CD4-positive, alpha-beta T cell treated with Interleukin-15 for 4 hours (primary cell): ENCODE measurements around the gene ABCB6.

ENCODE experiments used
- DNase-seq: peaks from one replicate; pipeline ENCODE4 v3.0.0-alpha.2; 2020; ENCODE audit warnings: low spot score

ABCB6 gene

GRCh38 chr2:219245148-219245898 lies 26.6 kb upstream of the ABCB6 start, which contains the start of the genes GLB1L and STK16:
GLB1L (minus strand) TSS chr2:219245444; CDS start chr2:219243573, 1,871 bp downstream.
STK16 (plus strand) TSS chr2:219245479; CDS start chr2:219246000, 521 bp downstream.
- DNase-seq = peak; percentile 86

- DNase-seq = no peak
Measured at GRCh38 chr2:219244789-219245147, 26.0 kb upstream of the ABCB6 start.

DNA sequence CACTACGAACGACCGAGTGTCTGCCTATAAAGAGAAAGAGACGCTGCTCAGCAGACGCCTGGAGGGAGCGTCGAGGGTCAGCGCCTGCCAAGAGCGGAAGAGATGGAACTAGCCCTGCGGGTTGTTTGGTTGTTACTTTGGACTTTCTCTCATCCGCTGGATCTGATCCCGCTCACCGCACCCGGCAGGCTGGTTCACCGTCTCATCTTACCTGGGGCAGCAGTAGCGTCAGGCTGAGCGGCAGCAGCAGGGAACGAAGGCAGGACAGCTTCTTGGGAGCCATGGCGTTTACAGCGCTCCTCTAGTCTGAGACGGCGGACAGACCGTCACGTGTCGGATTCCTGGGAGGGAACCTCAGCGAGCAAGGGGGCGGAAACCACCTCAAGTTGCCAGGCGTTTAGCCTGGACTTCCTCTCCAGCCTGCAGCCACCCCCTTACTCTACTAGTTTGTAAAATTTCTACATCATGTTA lies 24.6 kb upstream of the ABCB6 start:
- DNase-seq = no peak

- DNase-seq = no peak
Measured at GRCh38 chr2:219234331-219234730, 15.6 kb upstream of the ABCB6 start.

DNA sequence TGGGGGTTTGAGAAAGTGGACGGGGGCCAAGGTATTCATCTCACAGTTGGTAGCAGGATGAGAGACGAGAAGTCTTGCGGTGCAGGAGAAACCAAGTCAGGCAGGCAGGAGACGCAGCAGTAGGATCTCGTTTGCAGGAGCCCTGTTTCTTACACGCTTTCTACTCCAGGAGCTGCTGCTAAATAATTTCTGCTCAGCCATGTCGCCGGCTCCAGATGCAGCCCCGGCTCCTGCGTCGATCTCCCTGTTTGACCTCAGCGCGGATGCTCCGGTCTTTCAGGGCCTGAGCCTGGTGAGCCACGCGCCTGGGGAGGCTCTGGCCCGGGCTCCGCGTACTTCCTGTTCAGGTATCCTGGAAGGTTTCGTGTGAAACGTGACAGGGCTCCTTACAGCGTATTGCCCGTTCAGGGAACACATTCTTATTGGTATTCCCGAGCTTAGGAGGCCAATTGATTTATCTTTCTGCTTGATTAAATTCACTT lies 11.3 kb upstream of the ABCB6 start:
- no peak for DNase-seq

- DNase-seq = peak; percentile 98
Measured at GRCh38 chr2:219229305-219230058, 10.7 kb upstream of the ABCB6 start, which contains the start of the genes ANKZF1 and ATG9A. ANKZF1 (plus strand) TSS chr2:219229806; CDS start chr2:219230258, 452 bp downstream. ATG9A (minus strand) TSS chr2:219229636; CDS start chr2:219228024, 1,612 bp downstream.

DNA sequence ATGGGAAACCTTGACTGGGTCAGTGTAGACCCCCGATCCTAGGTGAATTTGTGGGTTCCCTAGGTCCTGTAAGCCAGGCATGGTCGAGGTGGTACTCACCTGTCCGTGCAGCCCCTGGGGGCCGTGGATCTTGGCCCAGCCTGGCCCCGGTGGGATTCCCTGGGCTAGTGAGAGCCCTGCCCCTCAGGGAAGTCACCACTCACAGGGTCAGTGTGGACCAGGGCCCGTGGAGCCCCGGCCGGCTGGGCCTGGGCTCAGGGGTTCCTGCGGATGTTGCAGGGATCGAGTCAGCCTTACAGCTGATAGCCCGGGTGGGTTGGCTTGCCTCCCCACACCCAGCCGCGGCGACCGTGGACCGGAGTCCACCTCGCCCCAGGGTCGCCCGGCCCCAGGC lies 10.2 kb upstream of the ABCB6 start:
- no peak for DNase-seq

- DNase-seq = no peak
Measured at GRCh38 chr2:219228041-219228910, 9.5 kb upstream of the ABCB6 start.

DNA sequence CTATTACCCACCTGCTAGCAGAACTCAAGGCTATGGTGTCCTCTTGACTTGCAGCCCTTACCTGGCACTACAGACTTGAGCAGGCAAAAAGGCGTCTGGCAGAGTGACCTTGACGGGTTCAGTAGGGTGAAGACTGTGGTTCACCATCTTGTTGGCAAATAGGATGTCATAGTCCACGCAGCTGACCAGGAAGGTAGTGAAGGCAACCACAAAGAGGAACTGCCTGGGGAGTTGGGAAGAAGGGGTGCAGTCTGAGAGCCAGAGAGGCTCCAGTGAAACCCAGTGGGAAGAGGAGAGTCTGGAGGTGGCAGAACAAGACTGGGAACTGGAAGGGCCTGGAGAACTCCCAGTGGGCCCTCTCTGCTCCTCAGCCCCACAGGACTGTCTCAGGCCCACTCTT lies 6.6 kb upstream of the ABCB6 start:
- no peak for DNase-seq

- DNase-seq = no peak
Measured at GRCh38 chr2:219223831-219224610, 5.3 kb upstream of the ABCB6 start.

DNA sequence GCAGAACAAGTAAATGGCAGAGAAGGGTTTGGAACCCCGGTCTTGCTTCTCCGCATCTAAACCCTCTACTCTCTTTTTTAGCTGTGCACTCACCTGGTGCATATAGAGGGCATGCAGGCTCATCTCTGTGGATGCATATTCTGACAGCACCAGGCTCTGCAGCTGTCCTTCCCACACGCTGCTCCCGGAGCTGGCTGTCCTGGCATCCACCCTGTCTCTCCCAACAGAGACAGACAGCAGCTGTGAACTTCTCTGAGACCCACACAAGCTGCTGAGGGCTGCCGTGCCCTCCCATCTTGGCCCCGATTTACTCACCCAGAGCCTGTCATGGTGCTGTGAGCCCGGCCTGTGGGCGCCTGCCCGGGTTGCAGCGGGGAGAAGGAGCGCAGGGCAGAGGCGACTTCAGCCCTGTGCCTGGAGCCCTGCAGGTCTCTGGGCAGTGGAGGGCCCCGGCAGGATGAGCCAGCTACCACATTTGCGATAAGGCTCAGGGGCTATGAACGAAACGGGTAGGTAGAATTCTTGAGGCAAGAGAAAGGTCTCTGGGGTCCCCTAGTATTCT lies 3.3 kb upstream of the ABCB6 start:
- DNase-seq = no peak

DNA sequence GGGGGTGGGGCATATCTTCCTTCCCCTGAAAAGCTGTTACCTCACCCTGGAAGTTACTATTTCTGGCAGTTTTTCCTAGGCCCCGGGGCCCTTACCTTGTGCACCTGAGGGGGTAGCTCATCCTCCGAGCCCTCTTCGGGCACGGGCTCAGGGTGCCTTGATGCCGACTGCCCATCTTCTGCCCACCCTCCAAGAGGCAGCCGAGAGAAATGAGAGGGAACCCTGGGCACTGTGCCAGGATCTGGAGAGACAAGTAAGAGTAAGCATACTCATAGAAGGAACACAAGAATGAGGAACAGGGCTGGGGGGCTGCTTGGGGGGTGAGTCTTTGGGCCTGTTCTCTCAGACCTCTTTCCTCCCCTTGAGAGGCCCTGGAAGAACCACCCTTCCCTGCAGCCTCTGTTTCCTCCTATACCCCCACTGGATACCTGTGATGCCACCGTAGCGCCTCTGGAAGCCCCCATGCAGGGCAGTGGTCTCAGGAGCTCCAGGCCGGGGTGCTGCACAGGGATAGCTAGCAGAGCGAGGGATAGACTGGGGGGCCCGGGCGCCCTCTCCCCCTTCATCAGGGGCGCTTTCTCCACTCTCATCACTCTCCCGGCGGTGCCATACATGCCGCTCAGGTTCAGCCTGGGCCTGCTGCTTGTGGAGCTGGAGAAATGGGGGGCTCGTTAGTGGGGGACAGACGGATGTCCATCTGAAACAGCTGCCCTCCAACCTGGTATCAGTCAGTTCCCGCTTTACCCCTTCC lies 2.1 kb upstream of the ABCB6 start:
- no peak for DNase-seq

DNA sequence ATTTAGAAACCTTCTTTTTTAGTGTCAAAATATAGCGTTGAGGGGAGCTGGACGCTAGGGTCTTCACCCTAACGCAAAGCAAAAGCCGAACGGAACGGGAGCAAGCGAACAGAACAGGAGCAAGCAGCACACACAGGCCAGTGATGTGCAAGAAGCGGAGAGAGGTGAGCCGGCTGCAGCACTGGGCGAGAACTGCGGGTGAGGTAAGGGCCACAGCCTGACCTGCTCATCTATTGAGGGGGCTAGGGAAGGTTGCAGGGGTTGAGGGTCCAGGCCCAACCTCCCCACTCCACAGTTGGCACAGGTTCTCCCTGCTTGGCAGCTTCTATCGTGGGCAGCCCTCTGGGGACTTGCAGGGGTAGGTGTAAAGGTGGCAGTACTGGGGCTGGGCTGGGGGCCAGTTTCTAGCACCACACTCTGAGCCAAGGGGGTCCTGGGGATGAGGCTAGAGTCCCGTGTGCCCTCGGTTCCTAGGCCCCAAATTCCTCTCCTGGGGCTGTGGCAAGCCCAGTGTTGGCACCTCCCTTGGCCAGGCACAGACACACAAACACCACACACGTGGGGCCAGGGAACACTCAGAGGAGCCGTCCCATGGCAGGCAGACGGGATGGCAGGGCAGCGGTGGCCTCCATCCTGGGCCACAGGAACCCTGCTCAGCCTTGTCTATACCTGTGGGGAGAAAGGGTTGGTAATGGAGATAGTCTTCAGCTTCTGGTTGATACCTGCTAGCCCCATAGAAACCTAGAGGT lies 1.2 kb upstream of the ABCB6 start:
- DNase-seq = no peak

DNA sequence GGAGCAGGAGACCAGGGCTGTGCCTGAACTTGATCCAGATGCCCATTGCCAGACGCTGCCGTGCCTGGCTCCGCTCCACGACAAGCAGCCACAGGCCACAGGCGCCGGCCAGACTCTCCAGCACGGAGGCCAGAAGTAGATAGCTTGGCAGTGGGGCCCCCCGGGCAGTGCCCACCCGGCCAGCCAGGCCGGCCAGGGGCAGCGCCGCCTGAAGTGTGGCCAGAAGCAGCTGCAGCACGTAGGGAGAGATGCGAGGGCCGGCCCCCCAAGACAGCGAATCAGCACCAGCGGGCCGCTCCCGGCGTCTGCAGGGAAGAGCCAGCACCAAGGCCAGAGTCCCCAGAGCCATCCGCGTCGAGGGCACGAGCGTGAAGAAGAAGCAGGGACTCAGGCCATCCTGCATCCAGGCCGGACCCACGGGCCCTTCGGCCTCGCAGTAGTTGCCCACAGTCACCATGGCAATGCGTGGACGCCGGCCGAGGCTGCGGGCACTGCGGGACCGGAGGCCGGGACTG lies 484 bp downstream of the ABCB6 start:
- DNase-seq = no peak

DNA sequence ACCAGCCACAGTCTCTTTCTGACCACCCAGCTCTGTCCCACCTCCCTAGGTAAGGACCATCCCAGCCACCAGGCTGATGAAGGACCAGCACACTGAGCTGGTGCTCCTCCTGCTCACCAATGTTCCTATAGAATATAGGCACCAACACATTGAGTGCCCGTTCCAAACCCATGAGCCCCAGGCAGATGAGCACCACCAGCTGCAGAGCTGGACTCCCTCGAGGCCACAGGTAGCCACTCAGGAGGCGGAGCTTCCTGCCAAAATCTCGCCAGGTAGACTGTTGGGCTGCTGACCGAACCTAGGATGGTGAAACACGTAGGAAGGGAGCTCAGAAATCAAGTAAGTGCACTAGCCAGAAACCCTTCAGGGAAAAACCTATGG lies 2.2 kb downstream of the ABCB6 start:
- DNase-seq = no peak

DNA sequence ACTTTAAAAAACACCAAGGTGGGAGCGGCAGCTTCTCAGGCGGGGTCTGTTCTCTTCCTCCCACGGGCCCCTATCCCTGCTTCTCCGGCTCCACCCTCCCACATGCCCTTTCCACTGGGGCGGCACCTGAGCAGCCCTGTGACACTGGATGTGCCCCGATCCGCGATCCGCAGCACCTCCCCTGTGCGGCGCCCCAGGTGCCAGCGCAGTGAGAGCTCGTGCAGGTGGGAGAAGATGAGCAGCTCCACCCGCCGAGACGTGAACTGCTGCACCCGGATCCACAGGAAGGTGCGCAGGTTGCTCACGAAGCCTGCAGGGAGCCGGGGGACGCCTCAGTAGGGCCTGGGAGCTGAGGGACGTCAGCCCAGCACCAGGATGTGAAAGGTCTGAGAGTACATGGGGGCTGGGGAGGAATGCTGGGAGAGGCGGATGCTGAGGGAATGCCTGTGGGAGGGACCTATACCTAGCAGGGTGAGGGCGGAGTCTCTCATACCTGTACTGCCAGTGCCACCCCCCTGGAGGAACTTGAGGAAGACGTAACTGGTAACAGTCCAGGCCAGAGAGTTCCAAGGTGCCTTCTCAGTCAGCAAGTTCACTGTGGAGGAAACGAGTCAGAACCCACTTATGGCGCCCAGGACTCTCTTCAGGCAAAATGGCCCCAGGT lies 2.8 kb downstream of the ABCB6 start:
- no peak for DNase-seq

GRCh38 chr2:219214786-219215185 lies 4.0 kb downstream of the ABCB6 start:
- DNase-seq = no peak

DNA sequence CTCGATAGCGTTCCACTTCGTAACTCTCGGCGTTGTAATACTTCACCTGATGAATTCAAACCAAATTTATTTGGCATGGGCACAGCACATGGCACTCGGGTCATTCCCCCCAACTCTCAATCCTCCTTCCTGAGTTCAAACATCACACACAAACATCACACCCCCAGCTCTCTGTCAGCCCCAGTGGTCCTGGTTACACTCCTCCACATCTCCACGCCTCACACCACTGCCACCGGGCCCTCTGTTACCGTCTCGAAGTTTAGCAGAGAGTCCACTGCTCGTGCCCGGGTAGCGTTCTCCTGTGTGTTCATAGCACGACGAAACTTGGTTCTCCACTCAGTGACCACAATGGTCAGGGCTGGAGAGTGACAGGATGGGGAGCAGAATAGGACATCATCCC lies 4.6 kb downstream of the ABCB6 start:
- DNase-seq = no peak
